Stimulated activated CD8-positive, alpha-beta memory T cell treated with anti-CD3 and anti-CD28 coated beads, Interleukin-7, amount 100 ng/mL, for 1 hour (primary cell): ENCODE data around the gene CXCR2.
"Not testable (repeated sequence)": the region's sequence is repeated elsewhere in the genome, so short reads cannot be mapped to it uniquely, and the experiment has no call there.

Experiments used
- DNase-seq, 2 donors: peaks; one replicate each; pipeline ENCODE4 v3.0.0-alpha.2; 2020; ENCODE audit warnings: low read depth in 2 of 2

Gene CXCR2

GRCh38 chr2:218130377-218130776 lies 4.5 kb downstream of the CXCR2 start:
- peak; percentile 5 to 6 for DNase-seq

GRCh38 chr2:218130822-218131221 lies 5.0 kb downstream of the CXCR2 start:
- DNase-seq: no peak

GRCh38 chr2:218137514-218137913 lies 11.7 kb downstream of the CXCR2 start:
- DNase-seq: no peak

GRCh38 chr2:218138047-218138446 lies 12.2 kb downstream of the CXCR2 start:
- no peak for DNase-seq

GRCh38 chr2:218145124-218145523 lies 19.3 kb downstream of the CXCR2 start:
- DNase-seq: no peak

- DNase-seq: no peak
Measured at GRCh38 chr2:218146056-218146455, 20.2 kb downstream of the CXCR2 start.

GRCh38 chr2:218149098-218149497 lies 23.3 kb downstream of the CXCR2 start:
- no peak for DNase-seq

GRCh38 chr2:218149848-218150440 lies 24.1 kb downstream of the CXCR2 start:
- DNase-seq: no peak

GRCh38 chr2:218152172-218152571 lies 26.3 kb downstream of the CXCR2 start:
- DNase-seq: no peak

- no peak for DNase-seq
Measured at GRCh38 chr2:218152777-218153176, 26.9 kb downstream of the CXCR2 start.

GRCh38 chr2:218155953-218156479 lies 30.2 kb downstream of the CXCR2 start:
- no peak for DNase-seq

GRCh38 chr2:218161644-218162043 lies 35.8 kb downstream of the CXCR2 start:
- no peak for DNase-seq

- no peak for DNase-seq
Measured at GRCh38 chr2:218162814-218163213, 37.0 kb downstream of the CXCR2 start.

- peak; percentile 3 to 24 for DNase-seq
Measured at GRCh38 chr2:218166791-218167190, 41.0 kb downstream of the CXCR2 start, which contains the start of gene CXCR1. CXCR1 (minus strand) TSS chr2:218166962; CDS start chr2:218165211, 1,751 bp downstream.

GRCh38 chr2:218168016-218168415 lies 42.2 kb downstream of the CXCR2 start:
- no peak for DNase-seq

GRCh38 chr2:218168635-218169462 lies 43.0 kb downstream of the CXCR2 start:
- peak; percentile 31 to 55 for DNase-seq

- DNase-seq: no peak
Measured at GRCh38 chr2:218169757-218170546, 44.1 kb downstream of the CXCR2 start.

GRCh38 chr2:218171744-218172143 lies 45.9 kb downstream of the CXCR2 start:
- DNase-seq: not testable (repeated sequence)

GRCh38 chr2:218172845-218173244 lies 47.0 kb downstream of the CXCR2 start:
- DNase-seq: no peak

GRCh38 chr2:218179782-218180181 lies 54.0 kb downstream of the CXCR2 start:
- no peak for DNase-seq

GRCh38 chr2:218180467-218181114 lies 54.8 kb downstream of the CXCR2 start:
- DNase-seq: no peak

- DNase-seq: no peak
Measured at GRCh38 chr2:218184331-218184730, 58.5 kb downstream of the CXCR2 start.
